Astrocyte (in vitro differentiated cells and primary cell): ENCODE measurements around the gene CSNK1A1L.

Experiments
- CTCF ChIP-seq: IDR thresholded peaks from 2 replicates; pipeline ENCODE4 v1.5.1; 2011; ENCODE audit warnings: low read depth, mild to moderate bottlenecking, inconsistent platforms, low read length, moderate library complexity; ENCODE audit not compliant: insufficient read depth
- EZH2 ChIP-seq: IDR thresholded peaks from 2 replicates; pipeline ENCODE4 v1.6.1; 2012; ENCODE audit warnings: mild to moderate bottlenecking, low read length, inconsistent platforms; ENCODE audit not compliant: insufficient read depth

- no peak for TF ChIP-seq CTCF
- TF ChIP-seq EZH2, result no peak
Measured at GRCh38 chr13:37136187-37136586, 30.7 kb upstream of the CSNK1A1L start.
